Superior temporal gyrus (tissue), 1 donor: ENCODE results near the gene EPG5.
"Not testable (repeated sequence)": the region's sequence is repeated elsewhere in the genome, so short reads cannot be mapped to it uniquely, and the experiment has no call there.

Source experiments
- DNase-seq: peaks from one replicate; pipeline ENCODE4 v3.0.0-alpha.2; 2016; ENCODE audit errors: extremely low spot score

EPG5 gene

GRCh38 chr18:45814733-45815132 is 152.4 kb downstream of the EPG5 start:
- DNase-seq, result not testable (repeated sequence)

DNA sequence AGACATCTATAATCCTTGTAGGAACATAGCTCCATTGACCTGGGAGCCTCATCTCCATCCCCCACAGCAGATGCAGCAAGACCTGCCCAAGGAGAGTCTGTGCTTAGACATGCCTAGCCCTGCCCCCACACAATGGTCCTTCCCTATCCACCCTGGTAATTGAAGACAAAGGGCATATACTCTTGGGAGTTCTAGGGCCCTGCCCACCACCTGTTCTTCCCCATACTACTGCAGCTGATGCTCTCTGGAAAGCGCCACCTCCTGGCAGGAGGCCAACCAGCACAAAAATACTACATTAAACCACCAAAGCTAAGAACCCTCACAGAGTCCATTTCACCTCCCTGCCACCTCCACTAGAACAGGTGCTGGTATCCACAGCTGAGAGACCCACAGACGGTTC is 160.0 kb downstream of the EPG5 start:
- not testable (repeated sequence) for DNase-seq

GRCh38 chr18:45806226-45806625 is 160.9 kb downstream of the EPG5 start:
- DNase-seq, result no peak

DNA sequence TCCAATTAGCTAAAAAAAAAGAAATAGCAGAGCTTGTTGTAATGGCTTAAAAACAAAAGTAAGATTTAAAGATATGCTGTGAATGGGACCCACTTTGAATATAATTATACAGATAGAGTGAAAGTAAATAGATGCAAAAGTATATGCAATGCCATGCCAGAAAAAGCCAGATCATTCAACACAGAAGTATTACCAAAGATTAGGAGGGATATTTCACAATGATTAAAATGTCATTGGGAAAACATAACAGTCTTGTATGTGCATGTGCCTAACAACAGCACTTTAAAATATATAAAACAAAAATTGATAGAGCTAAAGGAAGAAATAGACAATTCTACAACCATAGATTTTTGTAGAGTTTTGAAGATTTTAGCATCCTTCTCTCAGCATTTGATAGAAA is 161.6 kb downstream of the EPG5 start:
- no peak for DNase-seq

GRCh38 chr18:45802814-45803492 is 164.2 kb downstream of the EPG5 start:
- DNase-seq, result no peak

- DNase-seq, result no peak
Observed at GRCh38 chr18:45801416-45802004, 165.6 kb downstream of the EPG5 start.
